HCT116 (cell line): ENCODE data around the gene RNF126. TPM values are rescaled to one million over a fixed set of nuclear protein-coding genes. Genes with fewer than 3 reads are reported as not detected.

ENCODE experiments used
- ATAC-seq: fragments of 200-7000 bp; cut with Tn5 transposase; 2 replicates; pipeline ENCODE4 v1.9.1; 2020; ENCODE audit warnings: mild to moderate bottlenecking, moderate library complexity
- BruUV-seq: library from RNA; stranded (reverse); fragments of 400-500 nt; replicated peaks from 2 replicates; lab custom pipeline; 2021; lab: Mats Ljungman, UMichigan
- CTCF ChIA-PET: fragments of 300-600 bp; sonication (Branson Sonifier 250); formaldehyde crosslinking; loops from one replicate; lab custom pipeline; 2021; ENCODE audit warnings: antibody characterized with exemption; lab: Charles Lee
- POLR2A ChIA-PET: fragments of 300-600, 350-600 bp; sonication (Branson Sonifier 250); formaldehyde crosslinking; loops from one replicate; lab custom pipeline; 2021; ENCODE audit warnings: antibody characterized with exemption; lab: Charles Lee
- RAD21 ChIA-PET, 2 experiments: fragments of 300-600 bp; sonication (Branson Sonifier 250); formaldehyde crosslinking; loops; one replicate each; lab custom pipeline; 2023; ENCODE audit warnings: low total read pairs in 2 of 2; ENCODE audit not compliant: uncharacterized antibody in 2 of 2, unreplicated experiment in 2 of 2, low non-redundant PET in 1 of 2; lab: Charles Lee
- DNase-seq: peaks from one replicate; pipeline ENCODE4 v3.0.0-alpha.2; 2010; ENCODE audit warnings: low read depth, low spot score
- H2AFZ ChIP-seq: fragments of 200-600 bp; shearing (Covaris generic), sonication (generic); 2 replicates; pipeline ENCODE4 v1.6.1; 2017; ENCODE audit warnings: low read depth, mixed run types, mixed read lengths, antibody characterized with exemption, low read length; ENCODE audit not compliant: poor library complexity, severe bottlenecking
- H3K27ac ChIP-seq: 2 replicates; pipeline ENCODE4 v1.5.1; 2012; ENCODE audit warnings: low read depth, low read length
- H3K27me3 ChIP-seq: fragments of 200-600 bp; sonication (generic); 2 replicates; pipeline ENCODE4 v1.6.1; 2016; ENCODE audit warnings: mixed run types, low read length, mixed read lengths; ENCODE audit not compliant: insufficient read depth
- H3K36me3 ChIP-seq, 2 experiments: fragments of 200-500 bp in 1 of 2; fragments of 200-600 bp in 1 of 2; sonication (Bioruptor generic) in 1 of 2; sonication (generic) in 1 of 2; 2 replicates each; pipeline versions ENCODE4 v1.5.1 to v1.6.1; 2014 to 2016; ENCODE audit warnings: low read length in 2 of 2, inconsistent platforms in 1 of 2, mixed read lengths in 1 of 2, mixed run types in 1 of 2; ENCODE audit not compliant: insufficient read depth in 2 of 2, control insufficient read depth in 1 of 2
- H3K4me1 ChIP-seq, 2 experiments: fragments of 200-600 bp in 1 of 2; sonication (generic) in 1 of 2; 2 replicates each; pipeline versions ENCODE4 v1.5.1 to v1.6.1; 2012 to 2017; ENCODE audit warnings: low read length in 2 of 2, inconsistent platforms in 1 of 2, mild to moderate bottlenecking in 1 of 2, mixed read lengths in 1 of 2, mixed run types in 1 of 2, moderate library complexity in 1 of 2; ENCODE audit not compliant: insufficient read depth in 2 of 2, control insufficient read depth in 1 of 2
- H3K4me2 ChIP-seq: fragments of 200-600 bp; sonication (generic); 2 replicates; pipeline ENCODE4 v1.6.1; 2017; ENCODE audit warnings: mixed run types, low read length, mixed read lengths
- H3K4me3 ChIP-seq, 2 experiments: fragments of 200-600 bp in 1 of 2; sonication (generic) in 1 of 2; replicated peaks in 1 of 2; 2 replicates each; pipeline ENCODE4 v1.5.1; 2011 to 2016; ENCODE audit warnings: low read length in 2 of 2, control low read depth in 1 of 2, low read depth in 1 of 2, mild to moderate bottlenecking in 1 of 2, mixed read lengths in 1 of 2, mixed run types in 1 of 2
- H3K79me2 ChIP-seq: fragments of 200-600 bp; sonication (generic); 2 replicates; pipeline ENCODE4 v1.6.1; 2017; ENCODE audit warnings: mild to moderate bottlenecking, mixed run types, low read length, moderate library complexity, mixed read lengths; ENCODE audit not compliant: insufficient read depth
- H3K9ac ChIP-seq: fragments of 200-600 bp; sonication (generic); 2 replicates; pipeline ENCODE4 v1.6.1; 2016; ENCODE audit warnings: low read length, mixed read lengths
- H3K9me2 ChIP-seq: fragments of 200-600 bp; sonication (generic), shearing (Covaris generic); 2 replicates; pipeline ENCODE4 v1.6.1; 2017; ENCODE audit warnings: mixed run types, mild to moderate bottlenecking, moderate library complexity; ENCODE audit not compliant: insufficient read depth
- H3K9me3 ChIP-seq, 2 experiments: fragments of 200-500 bp in 1 of 2; fragments of 200-600 bp in 1 of 2; sonication (Bioruptor generic) in 1 of 2; sonication (generic) in 1 of 2; 2 replicates each; pipeline ENCODE4 v1.6.1; 2014 to 2017; ENCODE audit warnings: low read length in 2 of 2, mixed read lengths in 2 of 2, inconsistent platforms in 1 of 2, low read depth in 1 of 2, mild to moderate bottlenecking in 1 of 2, mixed run types in 1 of 2, moderate library complexity in 1 of 2; ENCODE audit not compliant: control insufficient read depth in 1 of 2, insufficient read depth in 1 of 2
- H4K20me1 ChIP-seq: fragments of 200-600 bp; sonication (generic), shearing (Covaris generic); 2 replicates; pipeline ENCODE4 v1.6.1; 2017; ENCODE audit warnings: mixed run types, mild to moderate bottlenecking, moderate library complexity; ENCODE audit not compliant: insufficient read depth
- CBX3 ChIP-seq: IDR thresholded peaks from 2 replicates; pipeline ENCODE4 v1.6.1; 2012; ENCODE audit warnings: low read depth
- EGR1 ChIP-seq: IDR thresholded peaks from 2 replicates; pipeline ENCODE4 v1.6.1; 2012; ENCODE audit warnings: low read depth
- EZH2 ChIP-seq: fragments of 200-600 bp; sonication (generic); IDR thresholded peaks from 2 replicates; pipeline ENCODE4 v1.6.1; 2017; ENCODE audit warnings: antibody characterized with exemption, mixed run types
- EZH2phosphoT487 ChIP-seq: fragments of 200-600 bp; IDR thresholded peaks from 2 replicates; pipeline ENCODE4 v1.6.1; 2018; ENCODE audit warnings: antibody characterized with exemption, borderline replicate concordance
- JUND ChIP-seq: IDR thresholded peaks from 2 replicates; pipeline ENCODE4 v1.6.1; 2012
- POLR2A ChIP-seq: IDR thresholded peaks from 2 replicates; pipeline ENCODE4 v1.7.0; 2011; ENCODE audit warnings: borderline replicate concordance; ENCODE audit not compliant: insufficient read depth, insufficient read length; ENCODE audit errors: extremely low read depth
- POLR2AphosphoS5 ChIP-seq: IDR thresholded peaks from 2 replicates; pipeline ENCODE4 v1.6.1; 2011; ENCODE audit warnings: mild to moderate bottlenecking, low read depth, low read length, moderate library complexity
- SIN3A ChIP-seq: IDR thresholded peaks from 2 replicates; pipeline ENCODE4 v1.6.1; 2012; ENCODE audit warnings: low read depth
- TCF7L2 ChIP-seq: IDR thresholded peaks from 2 replicates; pipeline ENCODE4 v1.7.0; 2011; ENCODE audit warnings: borderline replicate concordance, inconsistent platforms; ENCODE audit not compliant: insufficient read depth, insufficient read length; ENCODE audit errors: extremely low read depth
- YY1 ChIP-seq: IDR thresholded peaks from 2 replicates; pipeline ENCODE4 v1.6.1; 2011; ENCODE audit warnings: low read length, low read depth, moderate library complexity, mild to moderate bottlenecking; ENCODE audit not compliant: insufficient replicate concordance; ENCODE audit errors: extremely low read depth
- ZBTB33 ChIP-seq: IDR thresholded peaks from 2 replicates; pipeline ENCODE4 v1.6.1; 2011; ENCODE audit warnings: mild to moderate bottlenecking, low read length, moderate library complexity; ENCODE audit not compliant: insufficient replicate concordance; ENCODE audit errors: extremely low read depth
- ZFX ChIP-seq: fragments of 450-650 bp; IDR thresholded peaks from 2 replicates; pipeline ENCODE4 v1.6.1; 2017
- ZNF274 ChIP-seq: fragments of 200-500 bp; sonication (Bioruptor generic); IDR thresholded peaks from 2 replicates; pipeline ENCODE4 v1.6.1; 2014; ENCODE audit warnings: mild to moderate bottlenecking, low read depth, low read length, inconsistent platforms
- intact Hi-C: fragments of 100-400 bp; cut with micrococcal nuclease; formaldehyde crosslinking; loops from 2 replicates; pipeline ENCODE4 v1.10.0; 2022
- total RNA-seq: library from RNA; stranded (reverse); gene quantifications from one replicate; pipeline ENCODE4 v1.2.1, GENCODE V29; 2021; ENCODE audit not compliant: unreplicated experiment
- TF ChIP-seq, protein P1 (sequence below), 3 experiments: fragments of 200-600 bp in 1 of 3; sonication (generic) in 1 of 3; IDR thresholded peaks in 2 of 3; conservative IDR thresholded peaks in 1 of 3; 2 replicates each; pipeline ENCODE4 v1.5.1; 2012 to 2017; ENCODE audit warnings: low read depth in 2 of 3, low read length in 2 of 3, antibody characterized with exemption in 1 of 3, borderline replicate concordance in 1 of 3, control low read depth in 1 of 3, mild to moderate bottlenecking in 1 of 3, mixed read lengths in 1 of 3, mixed run types in 1 of 3, moderate library complexity in 1 of 3; ENCODE audit not compliant: insufficient read depth in 1 of 3
- TF ChIP-seq, protein P2 (sequence below): IDR thresholded peaks from 2 replicates; pipeline ENCODE4 v1.6.1; 2012

RNF126 gene
- total RNA-seq, 1 experiment from 2014 or later: 93.8 TPM

GRCh38 chr19:658059-658839, 4.8 kb downstream of the RNF126 start:
- TF ChIP-seq ZBTB33 (no peak), CBX3 (no peak), POLR2A (no peak), EZH2phosphoT487 (no peak), JUND (no peak), SIN3A (no peak), POLR2AphosphoS5 (no peak), ZFX (no peak), EGR1 (no peak), ZNF274 (no peak), YY1 (no peak), EZH2 (no peak), TCF7L2 (no peak)
- TF ChIP-seq, protein P1, sequence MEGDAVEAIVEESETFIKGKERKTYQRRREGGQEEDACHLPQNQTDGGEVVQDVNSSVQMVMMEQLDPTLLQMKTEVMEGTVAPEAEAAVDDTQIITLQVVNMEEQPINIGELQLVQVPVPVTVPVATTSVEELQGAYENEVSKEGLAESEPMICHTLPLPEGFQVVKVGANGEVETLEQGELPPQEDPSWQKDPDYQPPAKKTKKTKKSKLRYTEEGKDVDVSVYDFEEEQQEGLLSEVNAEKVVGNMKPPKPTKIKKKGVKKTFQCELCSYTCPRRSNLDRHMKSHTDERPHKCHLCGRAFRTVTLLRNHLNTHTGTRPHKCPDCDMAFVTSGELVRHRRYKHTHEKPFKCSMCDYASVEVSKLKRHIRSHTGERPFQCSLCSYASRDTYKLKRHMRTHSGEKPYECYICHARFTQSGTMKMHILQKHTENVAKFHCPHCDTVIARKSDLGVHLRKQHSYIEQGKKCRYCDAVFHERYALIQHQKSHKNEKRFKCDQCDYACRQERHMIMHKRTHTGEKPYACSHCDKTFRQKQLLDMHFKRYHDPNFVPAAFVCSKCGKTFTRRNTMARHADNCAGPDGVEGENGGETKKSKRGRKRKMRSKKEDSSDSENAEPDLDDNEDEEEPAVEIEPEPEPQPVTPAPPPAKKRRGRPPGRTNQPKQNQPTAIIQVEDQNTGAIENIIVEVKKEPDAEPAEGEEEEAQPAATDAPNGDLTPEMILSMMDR (IDR thresholded peaks at IDR 0.05 in 2 of 3, conservative IDR thresholded peaks at IDR 0.05 in 1 of 3; ENCODE audit: borderline replicate concordance in 1 of 3, insufficient read depth in 1 of 3, low read depth in 2 of 3, low read length in 2 of 3): no peak
- TF ChIP-seq, protein P2, sequence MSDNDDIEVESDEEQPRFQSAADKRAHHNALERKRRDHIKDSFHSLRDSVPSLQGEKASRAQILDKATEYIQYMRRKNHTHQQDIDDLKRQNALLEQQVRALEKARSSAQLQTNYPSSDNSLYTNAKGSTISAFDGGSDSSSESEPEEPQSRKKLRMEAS: no peak
- Histone ChIP-seq H3K4me2 (no peak overlapping the region), H3K9me3 (no peaks in the 10 kb centered on the region), H3K79me2 (peaks cover 97% of the 10 kb centered on the region), H3K4me3 (no peak overlapping the region), H3K36me3 (peaks cover 3 to 30% of the 10 kb centered on the region in 2 experiments; a peak in 3 of 4 replicates), H3K27me3 (no peaks in the 10 kb centered on the region), H3K27ac (no peak overlapping the region), H3K4me1 (peaks cover 4 to 14% of the 10 kb centered on the region in 2 experiments), H3K9me2 (no peaks in the 10 kb centered on the region), H4K20me1 (peaks cover 5% of the 10 kb centered on the region; the same call in 1 of the 2 replicates), H2AFZ (no peak overlapping the region), H3K9ac (no peak overlapping the region)
- no peak for ATAC-seq
- RAD21 ChIA-PET: no interaction called here
- no peak for DNase-seq
- POLR2A ChIA-PET: interaction anchor here (1.5 kb wide), 1 partner anchor 23 kb away, joined by 3 read pairs; no protein-coding TSS in a partner anchor
- no TSS peak for BruUV-seq
- intact Hi-C loops: no loop called here
- CTCF ChIA-PET: no interaction called here
